ENCODE results near the gene MIA3. TPM values are rescaled to one million over a fixed set of nuclear protein-coding genes. Genes with fewer than 3 reads are reported as not detected.

Gene MIA3
- total RNA-seq, 2 donors from 2014 or later: 34.4 to 53.9 TPM

GRCh38 chr1:222670110-222670509 lies 52.2 kb downstream of the MIA3 start:
- no peak for TF ChIP-seq CTCF (IDR thresholded peaks at IDR 0.05)
- H3K36me3 ChIP-seq: peaks cover 24% of the 10 kb centered on the region
- H3K4me1 ChIP-seq: no peaks in the 10 kb centered on the region
- H3K4me3 ChIP-seq: no peak overlapping the region
- H3K27ac ChIP-seq: no peak overlapping the region
- no peaks in the 10 kb centered on the region for H3K9me3 ChIP-seq
- DNase-seq (ENCODE audit: low spot score): no peak
- no peaks in the 10 kb centered on the region for H3K27me3 ChIP-seq

- H3K4me3 ChIP-seq: no peak overlapping the region
- no peak for DNase-seq (ENCODE audit: low spot score)
- H3K27me3 ChIP-seq: no peaks in the 10 kb centered on the region
- no peaks in the 10 kb centered on the region for H3K4me1 ChIP-seq
- H3K9me3 ChIP-seq: no peaks in the 10 kb centered on the region
- no peak overlapping the region for H3K27ac ChIP-seq
- H3K36me3 ChIP-seq: peaks cover 10% of the 10 kb centered on the region
- no peak for TF ChIP-seq CTCF (IDR thresholded peaks at IDR 0.05)
Measured at GRCh38 chr1:222680080-222680479, 62.2 kb downstream of the MIA3 start.

DNA sequence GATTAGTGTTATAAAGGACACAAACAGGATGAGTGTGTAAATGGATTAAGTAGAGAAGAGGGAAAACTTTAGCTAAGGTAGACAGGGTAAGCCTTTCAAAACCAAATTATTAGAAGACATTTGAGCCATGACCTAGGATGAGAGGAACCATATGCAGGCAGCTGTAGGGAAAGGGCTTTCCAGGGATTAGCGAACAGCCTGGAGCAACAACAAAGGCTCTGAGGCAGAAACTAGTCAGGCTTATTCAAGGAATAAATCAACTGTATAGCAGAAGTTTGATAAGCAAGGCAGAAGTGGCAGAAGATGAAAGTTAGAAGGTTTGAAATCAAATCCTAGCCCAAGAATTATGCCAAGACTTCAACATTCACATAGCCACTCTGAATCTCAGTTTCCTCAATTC lies 73.1 kb downstream of the MIA3 start:
- Histone ChIP-seq H3K4me1 (no peaks in the 10 kb centered on the region), H3K36me3 (peaks cover 14% of the 10 kb centered on the region), H3K27me3 (no peaks in the 10 kb centered on the region), H3K27ac (no peak overlapping the region), H3K4me3 (no peak overlapping the region), H3K9me3 (no peaks in the 10 kb centered on the region)
- TF ChIP-seq CTCF (IDR thresholded peaks at IDR 0.05): no peak
- DNase-seq (ENCODE audit: low spot score): no peak

- Histone ChIP-seq H3K27me3 (no peaks in the 10 kb centered on the region), H3K4me3 (no peak overlapping the region), H3K9me3 (no peaks in the 10 kb centered on the region), H3K36me3 (peaks cover 4% of the 10 kb centered on the region), H3K4me1 (no peaks in the 10 kb centered on the region), H3K27ac (no peak overlapping the region)
- TF ChIP-seq CTCF (IDR thresholded peaks at IDR 0.05): no peak
- no peak for DNase-seq (ENCODE audit: low spot score)
Measured at GRCh38 chr1:222694927-222695326, 77.0 kb downstream of the MIA3 start.

DNA sequence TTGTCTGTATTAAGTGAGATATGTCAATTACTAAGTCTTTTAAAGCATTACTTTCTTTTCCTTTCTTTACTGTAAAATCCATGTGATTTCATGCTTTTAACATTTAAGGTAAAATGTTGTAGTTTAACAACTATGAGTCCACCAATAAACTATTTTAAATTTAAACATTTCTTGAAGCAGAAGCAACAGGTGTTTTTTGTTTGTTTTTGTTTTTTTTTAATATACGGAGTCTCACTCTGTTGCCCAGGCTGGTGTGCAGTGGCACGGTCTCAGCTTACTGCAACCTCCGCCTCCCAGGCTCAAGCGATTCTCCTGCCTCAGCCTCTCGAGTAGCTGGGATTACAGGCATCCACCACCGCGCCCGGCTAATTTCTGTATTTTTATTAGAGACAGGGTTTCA lies 78.8 kb downstream of the MIA3 start:
- no peak for DNase-seq (ENCODE audit: low spot score)
- no peak overlapping the region for H3K27ac ChIP-seq
- TF ChIP-seq CTCF (IDR thresholded peaks at IDR 0.05): no peak
- H3K9me3 ChIP-seq: no peaks in the 10 kb centered on the region
- no peak overlapping the region for H3K4me3 ChIP-seq
- H3K4me1 ChIP-seq: no peaks in the 10 kb centered on the region
- no peaks in the 10 kb centered on the region for H3K27me3 ChIP-seq
- no peaks in the 10 kb centered on the region for H3K36me3 ChIP-seq

DNA sequence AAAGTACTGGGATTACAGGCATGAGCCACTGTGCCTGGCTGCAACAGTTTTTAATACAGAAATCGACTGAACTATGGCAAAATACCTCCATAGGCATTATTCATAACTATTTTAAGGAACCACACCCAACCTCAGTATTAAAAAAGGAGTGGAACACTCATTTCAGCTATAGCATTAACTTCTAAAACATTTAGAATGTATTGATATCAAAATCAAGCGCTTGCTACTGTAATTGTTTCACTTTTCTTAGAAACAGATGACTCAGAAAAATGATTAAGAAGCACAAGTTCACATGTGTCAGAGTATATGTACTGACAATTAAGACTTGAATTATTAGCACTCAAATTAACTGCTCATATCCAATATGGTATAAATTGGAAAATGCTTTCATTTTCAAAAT lies 79.3 kb downstream of the MIA3 start:
- DNase-seq (ENCODE audit: low spot score): no peak
- H3K4me3 ChIP-seq: no peak overlapping the region
- H3K9me3 ChIP-seq: no peaks in the 10 kb centered on the region
- H3K4me1 ChIP-seq: no peaks in the 10 kb centered on the region
- H3K27ac ChIP-seq: no peak overlapping the region
- no peaks in the 10 kb centered on the region for H3K36me3 ChIP-seq
- H3K27me3 ChIP-seq: no peaks in the 10 kb centered on the region
- TF ChIP-seq CTCF (IDR thresholded peaks at IDR 0.05): no peak
